ENCODE results near the gene TMED6.

DNA sequence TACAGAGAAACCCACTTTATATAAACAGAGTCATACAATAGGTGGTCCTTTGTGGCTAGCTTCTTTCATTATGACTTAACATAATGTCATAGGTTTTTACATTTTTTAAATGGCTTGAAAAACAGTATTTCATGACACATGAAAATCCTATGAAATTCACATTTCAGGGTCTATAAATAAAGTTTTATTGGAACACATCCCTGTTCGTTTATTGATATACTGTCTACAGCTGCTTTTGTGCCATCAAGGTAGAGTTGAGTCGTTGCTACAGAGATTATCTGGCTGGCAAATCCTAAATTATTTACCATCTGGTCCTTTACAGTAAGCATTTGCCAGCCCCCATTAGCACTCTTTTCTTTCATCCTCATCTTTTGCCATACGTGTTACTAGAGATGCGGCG lies 38.1 kb downstream of the TMED6 start:
- TF ChIP-seq EZH2 (IDR thresholded peaks at IDR 0.05; ENCODE audit: low read depth, unreplicated experiment) = no peak
- no peak for TF ChIP-seq CTCF (conservative IDR thresholded peaks at IDR 0.05; ENCODE audit: low read depth in 2 of 2)
- TF ChIP-seq, protein P1, sequence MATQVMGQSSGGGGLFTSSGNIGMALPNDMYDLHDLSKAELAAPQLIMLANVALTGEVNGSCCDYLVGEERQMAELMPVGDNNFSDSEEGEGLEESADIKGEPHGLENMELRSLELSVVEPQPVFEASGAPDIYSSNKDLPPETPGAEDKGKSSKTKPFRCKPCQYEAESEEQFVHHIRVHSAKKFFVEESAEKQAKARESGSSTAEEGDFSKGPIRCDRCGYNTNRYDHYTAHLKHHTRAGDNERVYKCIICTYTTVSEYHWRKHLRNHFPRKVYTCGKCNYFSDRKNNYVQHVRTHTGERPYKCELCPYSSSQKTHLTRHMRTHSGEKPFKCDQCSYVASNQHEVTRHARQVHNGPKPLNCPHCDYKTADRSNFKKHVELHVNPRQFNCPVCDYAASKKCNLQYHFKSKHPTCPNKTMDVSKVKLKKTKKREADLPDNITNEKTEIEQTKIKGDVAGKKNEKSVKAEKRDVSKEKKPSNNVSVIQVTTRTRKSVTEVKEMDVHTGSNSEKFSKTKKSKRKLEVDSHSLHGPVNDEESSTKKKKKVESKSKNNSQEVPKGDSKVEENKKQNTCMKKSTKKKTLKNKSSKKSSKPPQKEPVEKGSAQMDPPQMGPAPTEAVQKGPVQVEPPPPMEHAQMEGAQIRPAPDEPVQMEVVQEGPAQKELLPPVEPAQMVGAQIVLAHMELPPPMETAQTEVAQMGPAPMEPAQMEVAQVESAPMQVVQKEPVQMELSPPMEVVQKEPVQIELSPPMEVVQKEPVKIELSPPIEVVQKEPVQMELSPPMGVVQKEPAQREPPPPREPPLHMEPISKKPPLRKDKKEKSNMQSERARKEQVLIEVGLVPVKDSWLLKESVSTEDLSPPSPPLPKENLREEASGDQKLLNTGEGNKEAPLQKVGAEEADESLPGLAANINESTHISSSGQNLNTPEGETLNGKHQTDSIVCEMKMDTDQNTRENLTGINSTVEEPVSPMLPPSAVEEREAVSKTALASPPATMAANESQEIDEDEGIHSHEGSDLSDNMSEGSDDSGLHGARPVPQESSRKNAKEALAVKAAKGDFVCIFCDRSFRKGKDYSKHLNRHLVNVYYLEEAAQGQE (IDR thresholded peaks at IDR 0.05; ENCODE audit: unreplicated experiment) = no peak
- no peak for TF ChIP-seq POLR2AphosphoS5 (IDR thresholded peaks at IDR 0.05; ENCODE audit: low read depth)

Data from GM23338 (cell line).